Measurements from ENCODE around the gene TSPAN31. TPM values are rescaled to one million over a fixed set of nuclear protein-coding genes. Genes with fewer than 3 reads are reported as not detected.

TSPAN31 gene, protein sequence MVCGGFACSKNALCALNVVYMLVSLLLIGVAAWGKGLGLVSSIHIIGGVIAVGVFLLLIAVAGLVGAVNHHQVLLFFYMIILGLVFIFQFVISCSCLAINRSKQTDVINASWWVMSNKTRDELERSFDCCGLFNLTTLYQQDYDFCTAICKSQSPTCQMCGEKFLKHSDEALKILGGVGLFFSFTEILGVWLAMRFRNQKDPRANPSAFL
- total RNA-seq (10 to 100 TPM; 12.2 to 17.9 (median 14.5) TPM), polyA plus RNA-seq (10 to 100 TPM; 13.0 to 29.8 TPM)

DNA sequence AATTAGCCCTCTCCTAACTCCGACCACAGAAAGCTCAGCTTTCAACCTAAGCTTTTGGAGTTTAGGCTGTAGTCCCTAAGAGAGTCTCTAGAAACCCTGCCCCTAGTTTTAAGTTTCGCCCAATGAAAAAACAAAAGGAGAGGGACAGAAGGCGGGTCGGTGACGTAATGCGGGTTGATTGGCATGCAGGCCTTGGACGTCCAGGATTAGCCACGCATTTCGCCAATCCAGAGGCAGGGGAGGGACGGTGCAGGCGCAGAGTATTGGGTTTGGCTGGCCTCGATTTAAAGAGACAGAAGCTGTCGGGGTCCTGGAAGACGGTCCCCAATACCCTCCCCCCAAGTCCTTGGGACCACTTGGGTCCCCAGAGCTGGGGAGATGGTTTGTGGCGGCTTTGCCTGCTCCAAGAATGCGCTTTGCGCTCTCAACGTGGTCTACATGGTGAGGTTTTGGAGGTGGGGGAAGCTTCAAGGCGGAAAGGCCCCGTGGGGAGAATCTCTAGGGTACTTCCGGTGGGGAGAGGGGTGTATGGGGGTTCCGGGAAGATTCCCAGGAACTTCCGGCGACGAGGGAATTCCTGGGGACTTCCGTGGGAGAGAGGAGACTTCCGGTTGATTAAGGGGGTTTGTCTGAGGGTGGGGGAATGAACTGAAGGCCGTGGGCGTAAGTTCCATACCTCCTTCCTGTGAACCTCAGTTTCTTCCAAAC lies at the start of gene TSPAN31:
TSS of gene TSPAN31 (plus strand) at position 263 of the 708 bp plus-strand sequence. CDS start at position 379, 116 bp downstream.
- intact Hi-C loops (cut with DNase I) = no loop called here
- peak within 1 kb of the TSS; percentile 62 to 69 (median 66) for H3K4me3 ChIP-seq
- peak; percentile 87 to 98 (median 96) for DNase-seq
- ATAC-seq = peak; percentile 97
- WGBS, 2 donors = 0% methylated on average over 29 of the region's 29 CpGs
- TF ChIP-seq, protein P1, sequence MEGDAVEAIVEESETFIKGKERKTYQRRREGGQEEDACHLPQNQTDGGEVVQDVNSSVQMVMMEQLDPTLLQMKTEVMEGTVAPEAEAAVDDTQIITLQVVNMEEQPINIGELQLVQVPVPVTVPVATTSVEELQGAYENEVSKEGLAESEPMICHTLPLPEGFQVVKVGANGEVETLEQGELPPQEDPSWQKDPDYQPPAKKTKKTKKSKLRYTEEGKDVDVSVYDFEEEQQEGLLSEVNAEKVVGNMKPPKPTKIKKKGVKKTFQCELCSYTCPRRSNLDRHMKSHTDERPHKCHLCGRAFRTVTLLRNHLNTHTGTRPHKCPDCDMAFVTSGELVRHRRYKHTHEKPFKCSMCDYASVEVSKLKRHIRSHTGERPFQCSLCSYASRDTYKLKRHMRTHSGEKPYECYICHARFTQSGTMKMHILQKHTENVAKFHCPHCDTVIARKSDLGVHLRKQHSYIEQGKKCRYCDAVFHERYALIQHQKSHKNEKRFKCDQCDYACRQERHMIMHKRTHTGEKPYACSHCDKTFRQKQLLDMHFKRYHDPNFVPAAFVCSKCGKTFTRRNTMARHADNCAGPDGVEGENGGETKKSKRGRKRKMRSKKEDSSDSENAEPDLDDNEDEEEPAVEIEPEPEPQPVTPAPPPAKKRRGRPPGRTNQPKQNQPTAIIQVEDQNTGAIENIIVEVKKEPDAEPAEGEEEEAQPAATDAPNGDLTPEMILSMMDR (IDR thresholded peaks at IDR 0.05) = no peak
- H3K9me3 ChIP-seq = no peaks in the 10 kb centered on the region
- H3K27ac ChIP-seq = peak within 1 kb of the TSS; percentile 86 to 95 (median 91)
- FAIRE-seq = peak; percentile 82
- peaks cover 0 to 19% (median 14%) of the 10 kb centered on the region in 3 donors for H3K36me3 ChIP-seq
- H3K27me3 ChIP-seq = no peaks in the 10 kb centered on the region
- H3K4me1 ChIP-seq = peaks cover 0 to 8% (median 0%) of the 10 kb centered on the region in 3 donors

DNA sequence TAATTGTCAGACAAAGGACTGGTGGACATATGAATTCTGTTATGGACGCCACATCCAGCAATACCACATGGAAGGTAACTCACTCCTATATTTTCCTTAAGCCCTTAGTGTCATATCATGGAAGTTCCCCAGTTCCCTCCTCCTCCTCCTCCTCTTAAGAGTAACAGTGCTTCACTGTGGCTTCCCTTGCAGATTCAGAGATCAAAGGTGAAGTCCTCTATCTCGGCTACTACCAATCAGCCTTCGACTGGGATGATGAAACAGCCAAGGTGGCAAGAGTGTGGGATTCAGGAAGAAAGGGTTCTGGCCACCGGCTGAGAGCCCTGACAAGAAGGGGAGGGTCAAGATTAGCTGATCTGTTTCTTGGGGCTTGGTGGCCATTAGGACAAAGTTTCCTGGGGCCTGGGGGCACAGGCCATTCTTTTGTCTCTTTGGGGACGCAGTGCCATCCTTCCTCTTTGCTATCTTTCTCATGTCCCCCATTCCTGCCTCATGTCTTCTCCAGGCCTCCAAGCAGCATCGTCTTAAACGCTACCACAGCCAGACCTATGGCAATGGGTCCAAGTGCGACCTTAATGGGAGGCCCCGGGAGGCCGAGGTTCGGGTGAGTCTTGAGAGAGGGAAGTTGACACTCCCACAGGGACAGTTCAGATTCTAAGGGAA lies 48.9 kb upstream of the TSPAN31 start:
- intact Hi-C loops (cut with DNase I) = no loop called here
- FAIRE-seq = no peak

DNA sequence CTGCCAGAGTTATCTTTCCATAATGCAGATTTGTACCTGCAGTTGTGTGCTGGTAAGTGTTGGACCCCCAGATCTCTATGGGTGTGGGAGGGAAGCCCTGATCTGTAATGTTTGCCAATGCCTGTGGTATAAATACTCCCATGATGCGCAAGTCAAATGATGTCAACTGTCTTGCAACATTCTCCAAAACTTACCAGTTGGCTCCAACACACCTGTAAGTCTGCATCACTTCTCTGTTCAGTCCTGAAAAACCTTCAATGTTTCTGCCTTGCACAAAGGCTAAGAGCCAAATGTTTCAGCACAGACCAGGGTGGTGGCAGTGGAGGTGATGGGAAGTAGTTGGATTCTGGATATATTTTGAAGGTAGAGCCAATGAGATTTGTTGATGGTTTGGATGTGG lies 47.8 kb upstream of the TSPAN31 start:
- no peaks in the 10 kb centered on the region for H3K27me3 ChIP-seq
- no peak overlapping the region for H3K27ac ChIP-seq
- H3K9me3 ChIP-seq = no peaks in the 10 kb centered on the region
- FAIRE-seq (no peak), DNase-seq (no peak), ATAC-seq (no peak)
- WGBS, 2 donors = 96 to 100% methylated on average over 1 of the region's 1 CpG
- TF ChIP-seq, protein P1 (IDR thresholded peaks at IDR 0.05) = no peak
- intact Hi-C loops (cut with DNase I) = no loop called here
- H3K4me3 ChIP-seq = no peak overlapping the region
- H3K36me3 ChIP-seq = peaks cover 0 to 16% (median 5%) of the 10 kb centered on the region in 3 donors
- H3K4me1 ChIP-seq = peaks cover 0 to 4% (median 4%) of the 10 kb centered on the region in 3 donors

More for the DNA sequence above, 48.9 kb upstream of the TSPAN31 start:
- no peak overlapping the region for H3K27ac ChIP-seq
- DNase-seq (no peak), ATAC-seq (no peak)
- WGBS, 2 donors = 90 to 91% methylated on average over 11 of the region's 11 CpGs
- peaks cover 0 to 16% (median 5%) of the 10 kb centered on the region in 3 donors for H3K36me3 ChIP-seq
- H3K4me3 ChIP-seq = no peak overlapping the region
- no peaks in the 10 kb centered on the region for H3K27me3 ChIP-seq
- peaks cover 0 to 4% (median 4%) of the 10 kb centered on the region in 3 donors for H3K4me1 ChIP-seq
- TF ChIP-seq, protein P1 (IDR thresholded peaks at IDR 0.05) = no peak
- no peaks in the 10 kb centered on the region for H3K9me3 ChIP-seq

DNA sequence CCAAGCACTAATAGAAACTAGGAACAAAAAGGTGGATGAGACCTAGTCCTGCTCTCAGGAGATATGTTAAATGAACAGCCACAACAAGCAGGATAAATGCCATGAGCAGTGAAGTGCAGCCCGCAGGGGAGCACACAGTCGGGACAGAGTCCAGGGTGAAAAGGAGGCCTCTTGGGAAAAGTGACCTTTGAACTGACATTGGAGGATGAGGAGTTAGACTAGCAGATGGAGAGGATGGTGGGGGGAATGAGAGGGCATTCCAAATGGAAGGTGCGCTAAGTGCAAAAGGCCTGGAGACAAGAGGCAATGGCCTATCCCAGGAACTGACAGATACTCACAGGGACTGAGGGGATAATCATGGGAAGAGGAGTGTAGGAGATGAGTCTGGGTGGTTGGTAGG lies 46.4 kb upstream of the TSPAN31 start:
- Histone ChIP-seq H3K4me1 (peaks cover 0 to 4% (median 4%) of the 10 kb centered on the region in 3 donors), H3K36me3 (peaks cover 0 to 16% (median 5%) of the 10 kb centered on the region in 3 donors), H3K9me3 (no peaks in the 10 kb centered on the region), H3K27me3 (no peaks in the 10 kb centered on the region), H3K27ac (no peak overlapping the region), H3K4me3 (no peak overlapping the region)
- ATAC-seq (no peak), DNase-seq (no peak), FAIRE-seq (no peak)
- TF ChIP-seq, protein P1 (IDR thresholded peaks at IDR 0.05) = no peak
- WGBS, 2 donors = 89 to 91% methylated on average over 3 of the region's 3 CpGs
- intact Hi-C loops (cut with DNase I) = no loop called here

Data from pancreas (tissue), 10 donors.